CD14-positive monocyte (primary cell): ENCODE data around the gene DCLRE1A. TPM values are rescaled to one million over a fixed set of nuclear protein-coding genes. Genes with fewer than 3 reads are reported as not detected.

Experiments
- DNase-seq, 3 donors: peaks; one replicate each; pipeline ENCODE4 v3.0.0-alpha.2; 2011 to 2022
- H2AFZ ChIP-seq: 2 replicates; pipeline ENCODE4 v1.6.0; 2012; ENCODE audit warnings: mild to moderate bottlenecking, low read depth, low read length, inconsistent platforms; ENCODE audit not compliant: insufficient read depth, poor library complexity, severe bottlenecking
- H3K27ac ChIP-seq, 2 donors: 1 replicate in 1 of 2; 2 replicates in 1 of 2; pipeline ENCODE4 v1.5.1; 2012 to 2013; ENCODE audit warnings: low read length in 2 of 2, control low read depth in 1 of 2, inconsistent platforms in 1 of 2, low read depth in 1 of 2, mild to moderate bottlenecking in 1 of 2
- H3K27me3 ChIP-seq, 2 donors: one replicate each; pipeline versions ENCODE4 v1.6.0 to v1.6.1; 2011 to 2013; ENCODE audit warnings: low read length in 2 of 2; ENCODE audit not compliant: control insufficient read depth in 2 of 2, insufficient read depth in 2 of 2
- H3K36me3 ChIP-seq, 2 donors: replicated peaks in 1 of 2; 1 replicate in 1 of 2; 2 replicates in 1 of 2; pipeline versions ENCODE4 v1.5.1 to v1.6.1; 2012 to 2013; ENCODE audit warnings: low read length in 2 of 2, control low read depth in 1 of 2, inconsistent platforms in 1 of 2, mild to moderate bottlenecking in 1 of 2; ENCODE audit not compliant: insufficient read depth in 2 of 2, control insufficient read depth in 1 of 2
- H3K4me1 ChIP-seq, 2 donors: 1 replicate in 1 of 2; 2 replicates in 1 of 2; pipeline versions ENCODE4 v1.5.1 to v1.6.1; 2012 to 2013; ENCODE audit warnings: low read length in 2 of 2, control low read depth in 1 of 2, inconsistent platforms in 1 of 2, mild to moderate bottlenecking in 1 of 2, moderate library complexity in 1 of 2; ENCODE audit not compliant: insufficient read depth in 2 of 2, control insufficient read depth in 1 of 2
- H3K4me2 ChIP-seq: replicated peaks from 2 replicates; pipeline ENCODE3; 2012; ENCODE audit warnings: low read length, moderate library complexity, mild to moderate bottlenecking; ENCODE audit not compliant: poor library complexity, severe bottlenecking; ENCODE audit errors: extremely low read depth
- H3K4me3 ChIP-seq, 3 experiments: fragments of 200-600 bp in 1 of 3; sonication (generic) in 1 of 3; replicated peaks in 1 of 3; 1 replicate in 2 of 3; 2 replicates in 1 of 3; pipeline ENCODE4 v1.5.1; 2011 to 2013; ENCODE audit warnings: low read length in 3 of 3, mild to moderate bottlenecking in 3 of 3, control low read depth in 2 of 3, low read depth in 2 of 3, inconsistent platforms in 1 of 3, moderate library complexity in 1 of 3
- H3K79me2 ChIP-seq: 2 replicates; pipeline ENCODE4 v1.6.0; 2012; ENCODE audit warnings: mild to moderate bottlenecking, control low read depth, inconsistent platforms, low read length, moderate library complexity; ENCODE audit not compliant: insufficient read depth
- H3K9ac ChIP-seq: 2 replicates; pipeline ENCODE4 v1.6.0; 2017; ENCODE audit warnings: low read length, mild to moderate bottlenecking; ENCODE audit not compliant: insufficient read depth, poor library complexity, severe bottlenecking
- H3K9me3 ChIP-seq, 2 donors: replicated peaks in 1 of 2; 1 replicate in 1 of 2; 2 replicates in 1 of 2; pipeline versions ENCODE4 v1.5.1 to v1.6.1; 2012 to 2013; ENCODE audit warnings: low read length in 2 of 2, control low read depth in 1 of 2; ENCODE audit not compliant: control insufficient read depth in 1 of 2, insufficient read depth in 1 of 2
- H4K20me1 ChIP-seq: 2 replicates; pipeline ENCODE4 v1.6.0; 2012; ENCODE audit warnings: mild to moderate bottlenecking, low read length, control low read depth, moderate library complexity; ENCODE audit not compliant: insufficient read depth
- H3K27ac Mint-ChIP-seq, 7 donors: one replicate each; pipeline ENCODE4 v1.8.0; 2020; ENCODE audit warnings: mild to moderate bottlenecking in 7 of 7, mixed read lengths in 7 of 7, moderate library complexity in 6 of 7, inconsistent platforms in 2 of 7
- H3K27me3 Mint-ChIP-seq, 3 donors: one replicate each; pipeline ENCODE4 v1.8.0; 2021 to 2022; ENCODE audit warnings: low read depth in 3 of 3, mild to moderate bottlenecking in 3 of 3, mixed read lengths in 3 of 3, moderate library complexity in 3 of 3, inconsistent platforms in 1 of 3
- H3K36me3 Mint-ChIP-seq, 2 donors: one replicate each; pipeline ENCODE4 v1.8.0; 2020; ENCODE audit warnings: mixed read lengths in 2 of 2, inconsistent platforms in 1 of 2, mild to moderate bottlenecking in 1 of 2
- H3K4me1 Mint-ChIP-seq: one replicate; pipeline ENCODE4 v1.8.0; 2020; ENCODE audit warnings: mild to moderate bottlenecking, mixed read lengths
- H3K4me3 Mint-ChIP-seq, 2 donors: one replicate each; pipeline ENCODE4 v1.8.0; 2020; ENCODE audit warnings: mild to moderate bottlenecking in 2 of 2, mixed read lengths in 2 of 2, moderate library complexity in 1 of 2
- H3K9me3 Mint-ChIP-seq, 7 donors: one replicate each; pipeline ENCODE4 v1.8.0; 2020 to 2022; ENCODE audit warnings: mixed read lengths in 7 of 7, mild to moderate bottlenecking in 6 of 7, moderate library complexity in 6 of 7, inconsistent platforms in 2 of 7
- WGBS: methylation state at CpG from one replicate; pipeline ENCODE4 v1.1.5; 2013; ENCODE audit warnings: missing lambda C conversion rate; ENCODE audit not compliant: insufficient coverage; 5-methylcytosine and 5-hydroxymethylcytosine counted together
- intact Hi-C, 2 donors: fragments of 100-400 bp; cut with micrococcal nuclease; formaldehyde crosslinking; loops; one replicate each; pipeline versions ENCODE4 v1.15.0 to v1.15.1; 2023
- polyA plus RNA-seq, 3 donors: library from polyadenylated mRNA; depleted of rRNA in 1 of 3; unstranded in 2 of 3; stranded (reverse) in 1 of 3; fragments of 300-500 nt in 2 of 3; fragments of >200 nt in 1 of 3; fragmentation: Illumina TruSeq in 2 of 3; gene quantifications; 1 replicate in 2 of 3; 2 replicates in 1 of 3; pipeline ENCODE4 v1.2.3, GENCODE V29; 2012 to 2021
- TF ChIP-seq, protein P1 (sequence below): fragments of 200-600 bp; IDR thresholded peaks from one replicate; pipeline ENCODE4 v1.8.0; 2022; ENCODE audit warnings: antibody characterized with exemption, mild to moderate bottlenecking

DCLRE1A gene
- polyA plus RNA-seq, 3 donors = 1.00 to 1.3 (median 1.3) TPM

DNA sequence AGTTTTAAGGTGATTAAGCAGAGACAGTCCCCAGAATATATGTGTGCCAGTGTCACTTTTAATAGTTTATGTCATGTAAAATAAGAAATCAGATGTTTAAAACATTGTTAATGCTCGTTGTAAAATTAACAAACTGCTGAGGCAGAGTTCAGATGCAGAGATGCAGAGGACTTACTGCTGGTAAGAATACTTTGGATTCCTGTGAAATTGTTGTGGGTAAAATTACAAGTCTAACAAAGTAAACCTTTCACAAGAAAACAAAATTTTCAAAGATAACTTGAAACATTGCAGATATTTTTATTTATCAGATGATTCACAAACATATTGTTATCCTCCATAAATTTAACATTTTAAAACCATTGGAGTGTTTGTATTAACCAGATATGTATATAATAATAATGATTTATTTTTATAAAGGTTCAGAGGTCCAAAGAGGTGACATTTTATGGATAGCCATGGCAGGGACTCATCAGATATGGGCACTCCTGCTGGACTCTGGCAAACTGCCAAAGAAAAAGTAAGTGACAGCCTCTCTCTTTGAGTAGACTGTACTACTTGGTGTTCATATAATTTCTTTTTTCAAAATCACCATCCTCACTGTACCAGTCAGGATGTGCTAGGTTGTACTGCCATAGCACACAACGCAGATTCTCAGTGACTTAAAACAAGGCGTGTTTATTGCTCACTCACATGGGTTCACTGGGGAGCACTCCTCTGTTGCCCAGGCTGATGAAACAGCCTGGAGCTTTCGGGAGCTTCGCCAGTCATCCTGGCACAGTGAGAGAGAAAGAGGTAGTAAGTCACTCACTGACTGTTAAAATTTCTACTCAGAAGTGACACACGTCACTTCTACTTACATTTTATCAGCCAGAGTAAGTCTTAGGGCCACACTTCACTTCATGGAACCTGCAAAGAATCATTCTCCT, 44.1 kb upstream of the DCLRE1A start:
- H3K4me1 ChIP-seq = no peaks in the 10 kb centered on the region
- H3K9ac ChIP-seq = no peak overlapping the region
- no peak overlapping the region for H3K4me2 ChIP-seq
- peaks cover 43 to 76% of the 10 kb centered on the region in 2 donors for H3K36me3 ChIP-seq
- Mint-ChIP-seq H3K4me1 (peaks cover 7% of the 10 kb centered on the region), H3K36me3 (peaks cover 61 to 64% of the 10 kb centered on the region in 2 donors), H3K27ac (no peak overlapping the region), H3K27me3 (peaks cover 0 to 2% (median 0%) of the 10 kb centered on the region in 3 donors), H3K4me3 (no peak overlapping the region), H3K9me3 (peaks cover 0 to 2% (median 0%) of the 10 kb centered on the region in 7 donors)
- H3K4me3 ChIP-seq = no peak overlapping the region
- H3K79me2 ChIP-seq = no peaks in the 10 kb centered on the region
- no peaks in the 10 kb centered on the region for H3K27me3 ChIP-seq
- 87% methylated on average over 3 of the region's 6 CpGs for WGBS
- no peak overlapping the region for H2AFZ ChIP-seq
- peak in 2 of 3 donors; percentile 4 for DNase-seq
- no peaks in the 10 kb centered on the region for H3K9me3 ChIP-seq
- intact Hi-C loops = no loop called here
- no peaks in the 10 kb centered on the region for H4K20me1 ChIP-seq
- TF ChIP-seq, protein P1, sequence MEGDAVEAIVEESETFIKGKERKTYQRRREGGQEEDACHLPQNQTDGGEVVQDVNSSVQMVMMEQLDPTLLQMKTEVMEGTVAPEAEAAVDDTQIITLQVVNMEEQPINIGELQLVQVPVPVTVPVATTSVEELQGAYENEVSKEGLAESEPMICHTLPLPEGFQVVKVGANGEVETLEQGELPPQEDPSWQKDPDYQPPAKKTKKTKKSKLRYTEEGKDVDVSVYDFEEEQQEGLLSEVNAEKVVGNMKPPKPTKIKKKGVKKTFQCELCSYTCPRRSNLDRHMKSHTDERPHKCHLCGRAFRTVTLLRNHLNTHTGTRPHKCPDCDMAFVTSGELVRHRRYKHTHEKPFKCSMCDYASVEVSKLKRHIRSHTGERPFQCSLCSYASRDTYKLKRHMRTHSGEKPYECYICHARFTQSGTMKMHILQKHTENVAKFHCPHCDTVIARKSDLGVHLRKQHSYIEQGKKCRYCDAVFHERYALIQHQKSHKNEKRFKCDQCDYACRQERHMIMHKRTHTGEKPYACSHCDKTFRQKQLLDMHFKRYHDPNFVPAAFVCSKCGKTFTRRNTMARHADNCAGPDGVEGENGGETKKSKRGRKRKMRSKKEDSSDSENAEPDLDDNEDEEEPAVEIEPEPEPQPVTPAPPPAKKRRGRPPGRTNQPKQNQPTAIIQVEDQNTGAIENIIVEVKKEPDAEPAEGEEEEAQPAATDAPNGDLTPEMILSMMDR = no peak
- no peak overlapping the region for H3K27ac ChIP-seq

DNA sequence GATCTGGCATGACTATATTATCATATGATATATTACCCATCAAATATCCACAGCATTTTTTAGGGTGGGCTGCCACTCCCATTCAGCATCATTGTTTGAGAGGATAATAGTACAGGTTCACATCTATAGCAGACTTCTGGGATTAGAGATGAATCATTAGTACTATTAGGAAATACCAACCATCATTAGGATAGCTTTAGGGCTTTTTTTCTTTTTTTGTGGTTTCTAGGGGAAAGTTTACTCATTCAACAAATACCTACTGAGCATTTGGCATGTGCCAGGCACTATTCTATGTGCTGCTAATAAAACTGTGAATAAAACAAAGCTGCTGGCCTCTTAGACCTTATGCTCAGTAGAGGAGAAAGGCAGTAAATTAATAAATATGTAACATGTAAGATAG, 41.1 kb upstream of the DCLRE1A start:
- no peak overlapping the region for H3K4me3 Mint-ChIP-seq
- Histone ChIP-seq H3K36me3 (peaks cover 21 to 70% of the 10 kb centered on the region in 2 donors), H3K4me2 (no peak overlapping the region), H3K9ac (no peak overlapping the region), H3K27me3 (no peaks in the 10 kb centered on the region), H3K4me3 (no peak overlapping the region), H3K4me1 (no peaks in the 10 kb centered on the region), H3K9me3 (no peaks in the 10 kb centered on the region), H3K27ac (no peak overlapping the region), H3K79me2 (peaks cover 3% of the 10 kb centered on the region), H4K20me1 (peaks cover 5% of the 10 kb centered on the region), H2AFZ (no peak overlapping the region)
- TF ChIP-seq, protein P1 = no peak
- H3K4me1 Mint-ChIP-seq = peaks cover 10% of the 10 kb centered on the region
- H3K36me3 Mint-ChIP-seq = peaks cover 50 to 52% of the 10 kb centered on the region in 2 donors
- peaks cover 0 to 2% (median 0%) of the 10 kb centered on the region in 3 donors for H3K27me3 Mint-ChIP-seq
- DNase-seq = no peak
- no peak overlapping the region for H3K27ac Mint-ChIP-seq
- intact Hi-C loops = no loop called here
- H3K9me3 Mint-ChIP-seq = peaks cover 0 to 2% (median 0%) of the 10 kb centered on the region in 7 donors
